GM19351 (cell line): ENCODE results near the gene NRP1.

Source experiments
- ATAC-seq: cut with Tn5 transposase; IDR thresholded peaks from one replicate; pipeline ENCODE4 v1.9.1; 2021; ENCODE audit warnings: mild to moderate bottlenecking, moderate library complexity; ENCODE audit not compliant: unreplicated experiment

Gene NRP1

GRCh38 chr10:33293531-33294170 is 40.8 kb downstream of the NRP1 start:
- no peak for ATAC-seq

GRCh38 chr10:33293076-33293475 is 41.4 kb downstream of the NRP1 start:
- no peak for ATAC-seq

GRCh38 chr10:33291053-33291592 is 43.3 kb downstream of the NRP1 start:
- no peak for ATAC-seq

- no peak for ATAC-seq
These were observed 44.0 kb downstream of the NRP1 start for GRCh38 chr10:33290321-33291052.

- ATAC-seq, result no peak
These were observed 44.7 kb downstream of the NRP1 start for GRCh38 chr10:33289776-33290175.

- no peak for ATAC-seq
These were observed 46.3 kb downstream of the NRP1 start for GRCh38 chr10:33288127-33288526.

- no peak for ATAC-seq
These were observed 47.4 kb downstream of the NRP1 start for GRCh38 chr10:33287112-33287511.

GRCh38 chr10:33286157-33286934 is 48.1 kb downstream of the NRP1 start:
- no peak for ATAC-seq

- ATAC-seq, result no peak
These were observed 49.5 kb downstream of the NRP1 start for GRCh38 chr10:33284945-33285344.

GRCh38 chr10:33279811-33280602 is 54.5 kb downstream of the NRP1 start:
- no peak for ATAC-seq

GRCh38 chr10:33279276-33279675 is 55.2 kb downstream of the NRP1 start:
- no peak for ATAC-seq

GRCh38 chr10:33278198-33278597 is 56.3 kb downstream of the NRP1 start:
- ATAC-seq, result no peak

GRCh38 chr10:33277135-33277536 is 57.3 kb downstream of the NRP1 start:
- ATAC-seq, result no peak

- no peak for ATAC-seq
These were observed 58.1 kb downstream of the NRP1 start for GRCh38 chr10:33276282-33276923.

GRCh38 chr10:33274096-33274785 is 60.2 kb downstream of the NRP1 start:
- no peak for ATAC-seq

GRCh38 chr10:33273295-33274002 is 61.0 kb downstream of the NRP1 start:
- ATAC-seq, result no peak

GRCh38 chr10:33272635-33273034 is 61.8 kb downstream of the NRP1 start:
- ATAC-seq, result no peak

- no peak for ATAC-seq
These were observed 62.4 kb downstream of the NRP1 start for GRCh38 chr10:33271969-33272583.

GRCh38 chr10:33270971-33271370 is 63.5 kb downstream of the NRP1 start:
- ATAC-seq, result no peak
